ENCODE results near the gene ARL4D. TPM values are rescaled to one million over a fixed set of nuclear protein-coding genes. Genes with fewer than 3 reads are reported as not detected.
A peak's percentile ranks its signal among the peaks of the same experiment; 100 is the strongest.

The ARL4D gene
- total RNA-seq, 1 experiment from 2014 or later = 11.5 TPM

DNA sequence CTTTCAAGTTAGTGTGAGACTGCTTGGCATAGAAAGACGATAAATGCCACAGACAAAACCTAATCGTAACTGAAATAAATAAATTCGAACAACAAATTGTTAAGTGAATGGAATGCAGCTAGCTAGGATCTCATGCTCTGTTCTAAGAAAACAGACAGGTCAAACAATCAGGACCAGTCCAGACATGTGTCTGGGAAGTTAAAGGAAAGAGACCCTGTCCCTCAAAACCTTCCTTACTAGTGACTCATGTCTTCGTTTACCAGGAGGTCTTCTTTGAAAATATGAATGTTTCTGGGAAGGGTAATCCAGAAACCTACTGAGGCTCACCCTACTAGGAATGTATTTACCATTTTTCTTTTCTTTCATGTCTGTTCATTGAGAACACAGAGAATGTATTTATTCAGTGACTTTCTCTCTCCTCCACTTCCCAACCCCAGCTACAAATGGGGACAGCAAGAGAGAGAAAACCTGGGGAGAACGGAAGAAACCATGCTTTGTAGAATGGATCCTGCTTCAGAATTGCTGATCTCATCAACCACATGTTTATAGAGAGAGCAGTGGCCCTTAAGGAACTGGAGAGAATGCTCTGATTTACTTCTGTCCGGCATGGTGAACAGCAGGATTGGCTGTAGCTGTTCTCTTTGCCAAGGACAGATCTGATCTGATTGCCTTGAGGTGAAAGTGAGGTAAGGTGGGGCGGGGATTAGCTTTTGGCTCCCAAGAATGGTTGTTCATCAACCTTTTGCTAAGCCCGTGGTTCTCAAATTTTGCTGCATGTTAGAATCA is 45.6 kb downstream of the ARL4D start:
- Histone ChIP-seq H3K36me3 (ENCODE audit: control insufficient read depth in 1 of 2, insufficient read depth in 2 of 2, low read length in 2 of 2) (no peaks in the 10 kb centered on the region), H3K9ac (ENCODE audit: low read length) (no peak overlapping the region), H4K20me1 (ENCODE audit: insufficient read depth) (no peaks in the 10 kb centered on the region), H3K27me3 (ENCODE audit: insufficient read depth, low read length) (no peaks in the 10 kb centered on the region), H3K27ac (ENCODE audit: low read depth, low read length) (no peak overlapping the region), H3K4me2 (ENCODE audit: low read length) (no peak overlapping the region), H2AFZ (ENCODE audit: low read depth, low read length, poor library complexity, severe bottlenecking) (peak overlapping the region; percentile 27), H3K9me3 (ENCODE audit: control insufficient read depth in 1 of 2, insufficient read depth in 1 of 2, low read depth in 1 of 2, low read length in 2 of 2) (no peaks in the 10 kb centered on the region), H3K4me3 (replicated peaks in 1 of 2; ENCODE audit: low read depth in 1 of 2, low read length in 2 of 2) (no peak overlapping the region), H3K79me2 (ENCODE audit: insufficient read depth, low read length) (no peaks in the 10 kb centered on the region), H3K9me2 (ENCODE audit: insufficient read depth) (no peaks in the 10 kb centered on the region), H3K4me1 (ENCODE audit: control insufficient read depth in 1 of 2, insufficient read depth in 2 of 2, low read length in 2 of 2) (peaks cover 0 to 7% of the 10 kb centered on the region in 2 experiments; a peak in 1 of 4 replicates)
- no peak for TF ChIP-seq ZFX (IDR thresholded peaks at IDR 0.05)
- TF ChIP-seq POLR2AphosphoS5 (IDR thresholded peaks at IDR 0.05; ENCODE audit: low read depth, low read length) = no peak
- TF ChIP-seq FOSL1 (IDR thresholded peaks at IDR 0.05; ENCODE audit: low read depth) = no peak
- TF ChIP-seq, protein P1, sequence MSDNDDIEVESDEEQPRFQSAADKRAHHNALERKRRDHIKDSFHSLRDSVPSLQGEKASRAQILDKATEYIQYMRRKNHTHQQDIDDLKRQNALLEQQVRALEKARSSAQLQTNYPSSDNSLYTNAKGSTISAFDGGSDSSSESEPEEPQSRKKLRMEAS (IDR thresholded peaks at IDR 0.05) = no peak
- TF ChIP-seq, protein P2, sequence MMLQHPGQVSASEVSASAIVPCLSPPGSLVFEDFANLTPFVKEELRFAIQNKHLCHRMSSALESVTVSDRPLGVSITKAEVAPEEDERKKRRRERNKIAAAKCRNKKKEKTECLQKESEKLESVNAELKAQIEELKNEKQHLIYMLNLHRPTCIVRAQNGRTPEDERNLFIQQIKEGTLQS (IDR thresholded peaks at IDR 0.05) = no peak
- no peak for TF ChIP-seq EZH2 (IDR thresholded peaks at IDR 0.05)
- BruUV-seq (replicated peaks) = no TSS peak
- ATAC-seq = no peak
- CTCF ChIA-PET = interaction anchor here (0.9 kb wide), 1 partner anchor 40 kb away, joined by 3 read pairs; the partner anchor contains the start of gene DHX8
- no peak for DNase-seq (ENCODE audit: low read depth, low spot score)
- RAD21 ChIA-PET (ENCODE audit: low non-redundant PET in 1 of 2, low total read pairs in 2 of 2, uncharacterized antibody in 2 of 2, unreplicated experiment in 2 of 2) = no interaction called here
- POLR2A ChIA-PET = no interaction called here
- intact Hi-C loops (cut with micrococcal nuclease) = no loop called here

DNA sequence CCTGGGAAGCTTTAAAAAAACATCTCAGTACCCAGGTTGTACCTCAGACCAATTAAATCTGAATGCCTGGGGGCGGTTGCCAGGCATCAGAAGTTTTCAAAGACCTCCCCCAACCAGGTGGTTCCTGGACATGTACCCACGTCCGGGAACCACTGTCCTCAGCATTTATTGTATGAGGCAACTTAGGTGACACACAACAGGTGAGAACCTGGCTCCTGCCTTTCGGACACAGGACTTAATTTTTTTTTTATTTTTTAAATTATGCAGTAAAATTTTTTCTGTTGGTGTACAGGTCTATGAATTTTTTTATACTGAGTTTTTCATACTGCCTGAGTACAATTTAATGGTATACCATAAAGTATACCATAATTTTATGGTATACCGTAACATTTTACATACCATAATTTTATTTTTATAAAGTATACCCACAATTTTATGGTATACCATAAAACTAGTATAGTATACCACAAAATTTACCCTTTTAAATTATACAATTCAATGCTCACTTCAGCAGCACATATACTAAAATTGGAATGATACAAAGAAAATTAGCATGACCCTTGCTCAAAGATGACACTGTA is 46.3 kb downstream of the ARL4D start:
- Histone ChIP-seq H3K36me3 (ENCODE audit: control insufficient read depth in 1 of 2, insufficient read depth in 2 of 2, low read length in 2 of 2) (no peaks in the 10 kb centered on the region), H3K9me3 (ENCODE audit: control insufficient read depth in 1 of 2, insufficient read depth in 1 of 2, low read depth in 1 of 2, low read length in 2 of 2) (no peaks in the 10 kb centered on the region), H3K9me2 (ENCODE audit: insufficient read depth) (no peaks in the 10 kb centered on the region), H3K27me3 (ENCODE audit: insufficient read depth, low read length) (no peaks in the 10 kb centered on the region), H2AFZ (ENCODE audit: low read depth, low read length, poor library complexity, severe bottlenecking) (no peak overlapping the region), H4K20me1 (ENCODE audit: insufficient read depth) (no peaks in the 10 kb centered on the region), H3K79me2 (ENCODE audit: insufficient read depth, low read length) (no peaks in the 10 kb centered on the region), H3K4me1 (ENCODE audit: control insufficient read depth in 1 of 2, insufficient read depth in 2 of 2, low read length in 2 of 2) (peaks cover 0 to 7% of the 10 kb centered on the region in 2 experiments; a peak in 1 of 4 replicates), H3K4me2 (ENCODE audit: low read length) (no peak overlapping the region), H3K4me3 (replicated peaks in 1 of 2; ENCODE audit: low read depth in 1 of 2, low read length in 2 of 2) (no peak overlapping the region), H3K27ac (ENCODE audit: low read depth, low read length) (no peak overlapping the region), H3K9ac (ENCODE audit: low read length) (no peak overlapping the region)
- CTCF ChIA-PET = interaction anchor here (0.9 kb wide), 1 partner anchor 39 kb away, joined by 3 read pairs; the partner anchor contains the start of gene DHX8
- RAD21 ChIA-PET (ENCODE audit: low non-redundant PET in 1 of 2, low total read pairs in 2 of 2, uncharacterized antibody in 2 of 2, unreplicated experiment in 2 of 2) = interaction anchor here in 1 of 2 experiments (0.7 kb wide), 1 partner anchor 10 kb away, joined by 4 read pairs; no protein-coding TSS in a partner anchor
- ATAC-seq = no peak
- intact Hi-C loops (cut with micrococcal nuclease) = no loop called here
- POLR2A ChIA-PET = no interaction called here
- no peak for DNase-seq (ENCODE audit: low read depth, low spot score)
- BruUV-seq (replicated peaks) = no TSS peak
- TF ChIP-seq ZFX (IDR thresholded peaks at IDR 0.05) = no peak
- no peak for TF ChIP-seq POLR2AphosphoS5 (IDR thresholded peaks at IDR 0.05; ENCODE audit: low read depth, low read length)
- TF ChIP-seq FOSL1 (IDR thresholded peaks at IDR 0.05; ENCODE audit: low read depth) = no peak
- no peak for TF ChIP-seq CEBPB (IDR thresholded peaks at IDR 0.05; ENCODE audit: low read depth)
- TF ChIP-seq SIN3A (IDR thresholded peaks at IDR 0.05; ENCODE audit: low read depth) = no peak
- no peak for TF ChIP-seq TCF7L2 (IDR thresholded peaks at IDR 0.05; ENCODE audit: borderline replicate concordance, extremely low read depth, insufficient read depth, insufficient read length)
- no peak for TF ChIP-seq RAD21 (IDR thresholded peaks at IDR 0.05; ENCODE audit: low read depth)
- TF ChIP-seq POLR2A (IDR thresholded peaks at IDR 0.05; ENCODE audit: borderline replicate concordance, extremely low read depth, insufficient read depth, insufficient read length) = no peak
- TF ChIP-seq EZH2 (IDR thresholded peaks at IDR 0.05) = no peak
- no peak for TF ChIP-seq JUND (IDR thresholded peaks at IDR 0.05)
- TF ChIP-seq SRF (IDR thresholded peaks at IDR 0.05; ENCODE audit: low read depth) = no peak
- no peak for TF ChIP-seq EGR1 (IDR thresholded peaks at IDR 0.05; ENCODE audit: low read depth)
- TF ChIP-seq, protein P3, sequence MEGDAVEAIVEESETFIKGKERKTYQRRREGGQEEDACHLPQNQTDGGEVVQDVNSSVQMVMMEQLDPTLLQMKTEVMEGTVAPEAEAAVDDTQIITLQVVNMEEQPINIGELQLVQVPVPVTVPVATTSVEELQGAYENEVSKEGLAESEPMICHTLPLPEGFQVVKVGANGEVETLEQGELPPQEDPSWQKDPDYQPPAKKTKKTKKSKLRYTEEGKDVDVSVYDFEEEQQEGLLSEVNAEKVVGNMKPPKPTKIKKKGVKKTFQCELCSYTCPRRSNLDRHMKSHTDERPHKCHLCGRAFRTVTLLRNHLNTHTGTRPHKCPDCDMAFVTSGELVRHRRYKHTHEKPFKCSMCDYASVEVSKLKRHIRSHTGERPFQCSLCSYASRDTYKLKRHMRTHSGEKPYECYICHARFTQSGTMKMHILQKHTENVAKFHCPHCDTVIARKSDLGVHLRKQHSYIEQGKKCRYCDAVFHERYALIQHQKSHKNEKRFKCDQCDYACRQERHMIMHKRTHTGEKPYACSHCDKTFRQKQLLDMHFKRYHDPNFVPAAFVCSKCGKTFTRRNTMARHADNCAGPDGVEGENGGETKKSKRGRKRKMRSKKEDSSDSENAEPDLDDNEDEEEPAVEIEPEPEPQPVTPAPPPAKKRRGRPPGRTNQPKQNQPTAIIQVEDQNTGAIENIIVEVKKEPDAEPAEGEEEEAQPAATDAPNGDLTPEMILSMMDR (IDR thresholded peaks at IDR 0.05 in 2 of 3, conservative IDR thresholded peaks at IDR 0.05 in 1 of 3; ENCODE audit: borderline replicate concordance in 1 of 3, insufficient read depth in 1 of 3, low read depth in 2 of 3, low read length in 2 of 3) = no peak

All from HCT116 (cell line).